HG03439 (cell line): ENCODE results near the gene PRSS56.
"Not testable (repeated sequence)": the region's sequence is repeated elsewhere in the genome, so short reads cannot be mapped to it uniquely, and the experiment has no call there.

ENCODE experiments used
- ATAC-seq: cut with Tn5 transposase; IDR thresholded peaks from one replicate; pipeline ENCODE4 v1.9.1; 2021; ENCODE audit warnings: mild to moderate bottlenecking, moderate library complexity; ENCODE audit not compliant: unreplicated experiment

The PRSS56 gene

DNA sequence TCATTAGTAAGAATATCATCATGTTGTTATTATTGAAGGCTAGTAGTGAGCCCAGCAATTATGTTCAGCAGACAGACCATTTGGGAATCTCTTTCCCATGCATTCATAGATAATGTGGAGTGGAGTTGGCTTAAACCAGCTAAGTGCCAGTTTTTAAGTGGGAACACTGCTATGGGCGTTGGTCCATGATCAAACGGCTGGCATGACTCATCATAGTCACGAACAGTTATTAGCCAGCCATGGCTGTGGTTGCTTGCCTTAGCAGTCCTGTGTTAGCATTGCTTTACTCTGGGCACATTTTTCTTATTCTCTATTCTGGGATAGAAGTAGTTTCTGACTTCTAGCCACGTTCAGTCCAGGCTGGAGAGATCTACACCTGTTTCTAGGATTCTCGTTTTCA is 48.0 kb downstream of the PRSS56 start:
- ATAC-seq: no peak

- ATAC-seq: no peak
Measured at GRCh38 chr2:232569541-232569940, 49.4 kb downstream of the PRSS56 start.

- ATAC-seq: not testable (repeated sequence)
Measured at GRCh38 chr2:232570481-232570880, 50.3 kb downstream of the PRSS56 start.

- ATAC-seq: no peak
Measured at GRCh38 chr2:232571026-232571474, 50.9 kb downstream of the PRSS56 start.

DNA sequence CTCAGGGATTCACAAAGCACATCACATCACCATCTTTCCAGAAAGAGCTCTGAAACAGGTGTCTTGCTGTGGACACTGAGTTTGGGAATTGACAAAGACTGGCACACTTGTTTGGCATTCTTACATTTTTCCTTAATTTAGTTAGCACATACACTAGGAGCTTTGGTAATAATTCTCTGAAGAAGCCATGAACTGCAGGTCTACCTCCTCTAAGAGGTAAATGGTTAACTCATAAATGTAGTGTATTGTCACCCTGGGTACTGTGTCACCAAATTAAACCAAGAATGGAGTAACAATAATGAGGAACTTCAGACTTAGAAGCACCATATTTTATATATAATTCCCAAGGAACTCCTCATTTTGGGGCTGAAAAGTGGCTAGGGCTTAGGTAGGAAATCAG is 52.9 kb downstream of the PRSS56 start:
- ATAC-seq: no peak

GRCh38 chr2:232573771-232574435 is 53.7 kb downstream of the PRSS56 start:
- ATAC-seq: no peak

DNA sequence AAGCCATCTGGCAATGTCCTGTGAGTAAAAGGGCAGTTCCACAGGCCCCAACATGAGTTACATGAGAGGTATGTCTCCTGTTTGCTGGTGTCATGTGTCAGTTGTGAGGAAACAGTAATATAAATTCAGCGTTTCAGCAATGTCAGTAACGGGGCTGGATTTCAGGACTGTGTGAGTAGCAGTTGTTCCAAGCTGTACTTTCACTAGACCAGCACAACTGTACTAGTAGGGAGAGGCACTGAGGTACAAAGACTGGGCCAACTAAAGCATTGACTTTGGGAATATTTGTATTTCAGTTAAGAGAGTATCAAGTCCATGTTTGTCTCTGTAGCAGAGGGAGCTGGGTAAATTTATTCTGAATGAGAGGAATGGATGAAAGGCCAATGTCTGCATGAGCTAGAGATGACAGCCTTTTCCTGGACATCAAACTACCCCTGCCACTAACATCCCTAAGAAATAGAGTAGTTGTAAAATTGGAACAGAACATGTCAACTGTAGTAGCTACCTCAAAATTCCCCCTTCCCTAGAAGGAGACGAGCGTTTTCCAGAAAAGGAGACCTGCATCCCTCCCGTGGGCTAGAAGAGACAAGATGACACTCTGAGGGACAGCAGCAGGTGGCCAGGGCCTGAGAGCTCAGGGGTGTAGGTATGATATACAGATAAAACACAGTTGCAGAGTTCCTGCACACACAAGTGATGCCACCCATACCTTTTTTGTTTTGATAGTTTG is 54.7 kb downstream of the PRSS56 start:
- ATAC-seq: no peak
